ENCODE data around the gene VPS11.

The VPS11 gene

GRCh38 chr11:119118227-119118626, 50.6 kb downstream of the VPS11 start:
- in situ Hi-C loops (cut with MboI; ENCODE audit: low sequenced_read_pairs), result no loop called here

GRCh38 chr11:119118946-119119345, 51.3 kb downstream of the VPS11 start:
- in situ Hi-C loops (cut with MboI; ENCODE audit: low sequenced_read_pairs), result no loop called here

- in situ Hi-C loops (cut with MboI; ENCODE audit: low sequenced_read_pairs), result no loop called here
Observed at GRCh38 chr11:119120639-119121007, 53.0 kb downstream of the VPS11 start.

GRCh38 chr11:119121008-119121810, 53.6 kb downstream of the VPS11 start, which contains the start of gene HINFP:
Gene HINFP (plus strand): TSS chr11:119121580. CDS start chr11:119126945, 5,365 bp downstream.
- in situ Hi-C loops (cut with MboI; ENCODE audit: low sequenced_read_pairs), result no loop called here

GRCh38 chr11:119121811-119122124, 54.1 kb downstream of the VPS11 start:
- in situ Hi-C loops (cut with MboI; ENCODE audit: low sequenced_read_pairs), result no loop called here

GRCh38 chr11:119125821-119126220, 58.2 kb downstream of the VPS11 start:
- in situ Hi-C loops (cut with MboI; ENCODE audit: low sequenced_read_pairs), result no loop called here

GRCh38 chr11:119126675-119127268, 59.2 kb downstream of the VPS11 start:
- in situ Hi-C loops (cut with MboI; ENCODE audit: low sequenced_read_pairs), result no loop called here

GRCh38 chr11:119130662-119131061, 63.0 kb downstream of the VPS11 start:
- in situ Hi-C loops (cut with MboI; ENCODE audit: low sequenced_read_pairs), result no loop called here
